Neural cell (in vitro differentiated cells): Measurements from ENCODE around the gene RDH16. TPM values are rescaled to one million over a fixed set of nuclear protein-coding genes. Genes with fewer than 3 reads are reported as not detected.

Experiments
- H2AFZ ChIP-seq: fragments of 200-600, 300-800 bp; sonication (generic), shearing (Covaris generic); 2 replicates; pipeline ENCODE4 v1.6.0; 2014; ENCODE audit warnings: low read depth, mild to moderate bottlenecking, antibody characterized with exemption, low read length, moderate library complexity
- H3F3A ChIP-seq: fragments of 200-600 bp; shearing (Covaris generic); 2 replicates; pipeline ENCODE4 v1.6.1; 2016; ENCODE audit warnings: mild to moderate bottlenecking, moderate library complexity, mixed read lengths, antibody characterized with exemption, low read length; ENCODE audit not compliant: insufficient read depth, poor library complexity, severe bottlenecking
- H3K27ac ChIP-seq: fragments of 200-600, 300-800 bp; sonication (generic), shearing (Covaris generic); 2 replicates; pipeline ENCODE4 v1.5.1; 2014; ENCODE audit warnings: mild to moderate bottlenecking, low read length, moderate library complexity
- H3K27me3 ChIP-seq: fragments of 300-800, 200-600 bp; sonication (generic), shearing (Covaris generic); 2 replicates; pipeline ENCODE4 v1.6.0; 2014; ENCODE audit warnings: mild to moderate bottlenecking, low read depth, low read length, moderate library complexity; ENCODE audit not compliant: insufficient read depth
- H3K36me3 ChIP-seq: fragments of 300-800, 200-600 bp; sonication (generic), shearing (Covaris generic); 2 replicates; pipeline ENCODE4 v1.5.1; 2014; ENCODE audit warnings: mild to moderate bottlenecking, antibody characterized with exemption, low read length, moderate library complexity; ENCODE audit not compliant: insufficient read depth
- H3K4me2 ChIP-seq: fragments of 300-800, 200-600 bp; sonication (generic), shearing (Covaris generic); 2 replicates; pipeline ENCODE4 v1.6.0; 2014; ENCODE audit warnings: mild to moderate bottlenecking, low read length
- H3K4me3 ChIP-seq: fragments of 300-800, 200-600 bp; sonication (generic), shearing (Covaris generic); 2 replicates; pipeline ENCODE4 v1.5.1; 2014; ENCODE audit warnings: mild to moderate bottlenecking, low read length, moderate library complexity
- H3K79me2 ChIP-seq: fragments of 200-600 bp; shearing (Covaris generic); replicated peaks from 2 replicates; pipeline ENCODE4 v1.6.0; 2014; ENCODE audit warnings: mild to moderate bottlenecking, low read length, moderate library complexity; ENCODE audit not compliant: insufficient read depth
- H3K9ac ChIP-seq: fragments of 300-800, 200-600 bp; sonication (generic), shearing (Covaris generic); 2 replicates; pipeline ENCODE4 v1.6.1; 2016; ENCODE audit warnings: mild to moderate bottlenecking, low read length, mixed read lengths
- H3K9me2 ChIP-seq: fragments of 200-600 bp; shearing (Covaris generic); 2 replicates; pipeline ENCODE4 v1.6.1; 2016; ENCODE audit warnings: mild to moderate bottlenecking, low read length, mixed read lengths; ENCODE audit not compliant: insufficient read depth
- H3K9me3 ChIP-seq: fragments of 200-600, 300-800 bp; sonication (generic), shearing (Covaris generic); 2 replicates; pipeline ENCODE4 v1.6.1; 2016; ENCODE audit warnings: mild to moderate bottlenecking, mixed run types, low read length, moderate library complexity, mixed read lengths
- H4K20me1 ChIP-seq: fragments of 200-600 bp; shearing (Covaris generic); 2 replicates; pipeline ENCODE4 v1.6.1; 2016; ENCODE audit warnings: mild to moderate bottlenecking, mixed run types; ENCODE audit not compliant: insufficient read depth
- CTCF ChIP-seq: fragments of 450-650 bp; IDR thresholded peaks from 2 replicates; pipeline ENCODE4 v1.5.1; 2014; ENCODE audit warnings: antibody characterized with exemption, mild to moderate bottlenecking, moderate library complexity; ENCODE audit not compliant: poor library complexity, severe bottlenecking
- EP300 ChIP-seq: fragments of 450-650 bp; conservative IDR thresholded peaks from 2 replicates; pipeline ENCODE4 v1.6.1; 2014; ENCODE audit warnings: antibody characterized with exemption, mild to moderate bottlenecking, moderate library complexity; ENCODE audit not compliant: poor library complexity, severe bottlenecking
- EZH2 ChIP-seq: fragments of 200-600, 300-800 bp; shearing (Covaris generic), sonication (generic); IDR thresholded peaks from 2 replicates; pipeline ENCODE4 v1.6.1; 2014; ENCODE audit warnings: antibody characterized with exemption, low read length, borderline replicate concordance, mild to moderate bottlenecking; ENCODE audit not compliant: insufficient read depth, poor library complexity, severe bottlenecking
- MXI1 ChIP-seq: fragments of 450-650 bp; conservative IDR thresholded peaks from 2 replicates; pipeline ENCODE4 v1.6.1; 2014; ENCODE audit warnings: antibody characterized with exemption, mild to moderate bottlenecking; ENCODE audit not compliant: poor library complexity, severe bottlenecking
- POLR2AphosphoS5 ChIP-seq: IDR thresholded peaks from 2 replicates; pipeline ENCODE4 v1.6.1; 2012
- RAD21 ChIP-seq: fragments of 450-650 bp; conservative IDR thresholded peaks from 2 replicates; pipeline ENCODE4 v1.6.1; 2014; ENCODE audit warnings: antibody characterized with exemption, mild to moderate bottlenecking, moderate library complexity
- REST ChIP-seq: IDR thresholded peaks from 2 replicates; pipeline ENCODE4 v1.6.1; 2012; ENCODE audit warnings: borderline replicate concordance
- SMC3 ChIP-seq: fragments of 450-650 bp; conservative IDR thresholded peaks from 2 replicates; pipeline ENCODE4 v1.6.1; 2014; ENCODE audit warnings: antibody characterized with exemption, mild to moderate bottlenecking, moderate library complexity; ENCODE audit not compliant: poor library complexity
- TAF1 ChIP-seq: IDR thresholded peaks from 2 replicates; pipeline ENCODE4 v1.6.1; 2012; ENCODE audit warnings: low read depth
- polyA minus RNA-seq: library from RNA; depleted of rRNA, polyadenylated mRNA; stranded (reverse); fragments of >200 nt; gene quantifications from 2 replicates; pipeline ENCODE4 v1.2.3, GENCODE V29; 2014
- polyA plus RNA-seq: library from polyadenylated mRNA; depleted of rRNA; stranded (reverse); fragments of >200 nt; gene quantifications from 2 replicates; pipeline ENCODE4 v1.2.3, GENCODE V29; 2014

The RDH16 gene
- polyA plus RNA-seq (0.66 and 1.0 TPM in 2 replicates), polyA minus RNA-seq (1.2 TPM in 2 replicates)

GRCh38 chr12:56957229-56958052 is at the start of gene RDH16:
TSS of gene RDH16 (minus strand) at chr12:56957608. CDS start at chr12:56957462, 146 bp downstream.
- Histone ChIP-seq H3K9ac (no peak within 1 kb of the TSS), H3K27ac (no peak within 1 kb of the TSS), H3K27me3 (no peaks in the 10 kb centered on the region), H3K4me2 (no peak within 1 kb of the TSS), H3K36me3 (no peaks in the 10 kb centered on the region), H3F3A (no peaks in the 10 kb centered on the region), H3K79me2 (no peaks in the 10 kb centered on the region), H3K9me2 (no peaks in the 10 kb centered on the region), H4K20me1 (no peaks in the 10 kb centered on the region), H3K9me3 (no peaks in the 10 kb centered on the region), H3K4me3 (no peak within 1 kb of the TSS), H2AFZ (no peak within 1 kb of the TSS)
- TF ChIP-seq EP300 (no peak), TAF1 (no peak), EZH2 (no peak), REST (no peak), POLR2AphosphoS5 (no peak), RAD21 (no peak), MXI1 (no peak), SMC3 (no peak)

- H4K20me1 ChIP-seq: no peaks in the 10 kb centered on the region
- H3K9me3 ChIP-seq: no peaks in the 10 kb centered on the region
- H3K27ac ChIP-seq: no peak overlapping the region
- peaks cover 29% of the 10 kb centered on the region for H3K79me2 ChIP-seq
- peak overlapping the region; percentile 55 for H3K4me3 ChIP-seq
- TF ChIP-seq EP300 (no peak), MXI1 (no peak), REST (no peak), EZH2 (no peak), CTCF (no peak), POLR2AphosphoS5 (no peak), SMC3 (no peak), RAD21 (no peak), TAF1 (no peak)
- H2AFZ ChIP-seq: no peak overlapping the region
- H3K27me3 ChIP-seq: no peaks in the 10 kb centered on the region
- H3K9me2 ChIP-seq: no peaks in the 10 kb centered on the region
- no peak overlapping the region for H3K4me2 ChIP-seq
- peak overlapping the region; percentile 27 for H3K9ac ChIP-seq
- no peaks in the 10 kb centered on the region for H3K36me3 ChIP-seq
- no peaks in the 10 kb centered on the region for H3F3A ChIP-seq
These were observed 49.5 kb upstream of the RDH16 start for GRCh38 chr12:57006809-57007475.
